ENCODE data around the gene PIK3CD. TPM values are rescaled to one million over a fixed set of nuclear protein-coding genes. Genes with fewer than 3 reads are reported as not detected.

The PIK3CD gene
- total and polyA plus RNA-seq, 2 experiments from 2014 or later, result 1.2 to 1.3 TPM

GRCh38 chr1:9733160-9733789 lies 81.7 kb downstream of the PIK3CD start:
- Histone ChIP-seq H3K36me3 (replicated peaks; ENCODE audit: insufficient read depth, low read depth) (no peaks in the 10 kb centered on the region), H4K20me1 (ENCODE audit: insufficient read depth, poor library complexity, severe bottlenecking) (no peaks in the 10 kb centered on the region), H3K79me2 (no peaks in the 10 kb centered on the region), H3K27ac (no peak overlapping the region), H3K9me3 (ENCODE audit: low read depth) (no peaks in the 10 kb centered on the region), H3K27me3 (no peaks in the 10 kb centered on the region), H3K9me2 (replicated peaks; ENCODE audit: insufficient read depth) (no peaks in the 10 kb centered on the region), H2AFZ (no peak overlapping the region), H3K4me3 (no peak overlapping the region), H3K4me2 (no peak overlapping the region), H3K4me1 (ENCODE audit: insufficient read depth) (no peaks in the 10 kb centered on the region)
- no peak for DNase-seq (ENCODE audit: low spot score)
- WGBS (ENCODE audit: low lambda C conversion rate, missing lambda C conversion rate), result 97% methylated on average over 14 of the region's 14 CpGs
- TF ChIP-seq EZH2phosphoT487 (IDR thresholded peaks at IDR 0.05; ENCODE audit: low read depth, severe bottlenecking, unreplicated experiment) (no peak), EZH2 (IDR thresholded peaks at IDR 0.05; ENCODE audit: borderline replicate concordance) (no peak)
- TF ChIP-seq, protein P1, sequence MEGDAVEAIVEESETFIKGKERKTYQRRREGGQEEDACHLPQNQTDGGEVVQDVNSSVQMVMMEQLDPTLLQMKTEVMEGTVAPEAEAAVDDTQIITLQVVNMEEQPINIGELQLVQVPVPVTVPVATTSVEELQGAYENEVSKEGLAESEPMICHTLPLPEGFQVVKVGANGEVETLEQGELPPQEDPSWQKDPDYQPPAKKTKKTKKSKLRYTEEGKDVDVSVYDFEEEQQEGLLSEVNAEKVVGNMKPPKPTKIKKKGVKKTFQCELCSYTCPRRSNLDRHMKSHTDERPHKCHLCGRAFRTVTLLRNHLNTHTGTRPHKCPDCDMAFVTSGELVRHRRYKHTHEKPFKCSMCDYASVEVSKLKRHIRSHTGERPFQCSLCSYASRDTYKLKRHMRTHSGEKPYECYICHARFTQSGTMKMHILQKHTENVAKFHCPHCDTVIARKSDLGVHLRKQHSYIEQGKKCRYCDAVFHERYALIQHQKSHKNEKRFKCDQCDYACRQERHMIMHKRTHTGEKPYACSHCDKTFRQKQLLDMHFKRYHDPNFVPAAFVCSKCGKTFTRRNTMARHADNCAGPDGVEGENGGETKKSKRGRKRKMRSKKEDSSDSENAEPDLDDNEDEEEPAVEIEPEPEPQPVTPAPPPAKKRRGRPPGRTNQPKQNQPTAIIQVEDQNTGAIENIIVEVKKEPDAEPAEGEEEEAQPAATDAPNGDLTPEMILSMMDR (IDR thresholded peaks at IDR 0.05; ENCODE audit: poor library complexity), result no peak

- no peaks in the 10 kb centered on the region for H3K27me3 ChIP-seq
- H3K4me2 ChIP-seq, result no peak overlapping the region
- TF ChIP-seq, protein P1 (IDR thresholded peaks at IDR 0.05; ENCODE audit: poor library complexity), result no peak
- TF ChIP-seq EZH2 (IDR thresholded peaks at IDR 0.05; ENCODE audit: borderline replicate concordance) (no peak), EZH2phosphoT487 (IDR thresholded peaks at IDR 0.05; ENCODE audit: low read depth, severe bottlenecking, unreplicated experiment) (no peak)
- H3K27ac ChIP-seq, result no peak overlapping the region
- H3K79me2 ChIP-seq, result no peaks in the 10 kb centered on the region
- no peaks in the 10 kb centered on the region for H4K20me1 ChIP-seq (ENCODE audit: insufficient read depth, poor library complexity, severe bottlenecking)
- H3K9me2 ChIP-seq (replicated peaks; ENCODE audit: insufficient read depth), result no peaks in the 10 kb centered on the region
- no peaks in the 10 kb centered on the region for H3K36me3 ChIP-seq (replicated peaks; ENCODE audit: insufficient read depth, low read depth)
- no peaks in the 10 kb centered on the region for H3K4me1 ChIP-seq (ENCODE audit: insufficient read depth)
- DNase-seq (ENCODE audit: low spot score), result no peak
- no peak overlapping the region for H2AFZ ChIP-seq
- no peaks in the 10 kb centered on the region for H3K9me3 ChIP-seq (ENCODE audit: low read depth)
- 95% methylated on average over 19 of the region's 19 CpGs for WGBS (ENCODE audit: low lambda C conversion rate, missing lambda C conversion rate)
- no peak overlapping the region for H3K4me3 ChIP-seq
Measured at GRCh38 chr1:9735800-9736199, 84.3 kb downstream of the PIK3CD start.

DNA sequence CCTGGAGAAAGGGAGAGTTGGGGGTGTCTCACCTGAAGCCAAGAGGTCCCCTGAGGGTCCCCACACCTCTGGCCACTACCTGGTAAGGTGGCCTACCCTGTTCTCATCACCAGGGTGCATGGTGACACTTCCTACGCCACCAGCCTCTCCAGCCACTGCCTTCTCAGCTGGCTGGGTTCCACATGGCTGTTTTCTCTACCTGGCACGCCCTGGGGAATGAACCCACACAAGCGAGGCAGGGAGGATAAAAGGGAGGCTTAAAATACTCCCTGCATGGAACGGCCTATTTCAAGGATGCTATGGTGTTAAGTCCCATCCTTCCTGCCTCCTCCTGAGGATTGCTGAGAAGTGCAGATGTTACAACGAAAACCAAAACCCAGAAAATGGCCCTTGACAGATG lies 84.7 kb downstream of the PIK3CD start:
- WGBS (ENCODE audit: low lambda C conversion rate, missing lambda C conversion rate), result 100% methylated on average over 5 of the region's 5 CpGs
- TF ChIP-seq EZH2phosphoT487 (IDR thresholded peaks at IDR 0.05; ENCODE audit: low read depth, severe bottlenecking, unreplicated experiment) (no peak), EZH2 (IDR thresholded peaks at IDR 0.05; ENCODE audit: borderline replicate concordance) (no peak)
- TF ChIP-seq, protein P1 (IDR thresholded peaks at IDR 0.05; ENCODE audit: poor library complexity), result no peak
- no peaks in the 10 kb centered on the region for H3K36me3 ChIP-seq (replicated peaks; ENCODE audit: insufficient read depth, low read depth)

More for the DNA sequence above, 84.7 kb downstream of the PIK3CD start:
- no peaks in the 10 kb centered on the region for H3K4me1 ChIP-seq (ENCODE audit: insufficient read depth)
- no peaks in the 10 kb centered on the region for H3K79me2 ChIP-seq
- no peaks in the 10 kb centered on the region for H3K9me2 ChIP-seq (replicated peaks; ENCODE audit: insufficient read depth)
- H4K20me1 ChIP-seq (ENCODE audit: insufficient read depth, poor library complexity, severe bottlenecking), result no peaks in the 10 kb centered on the region
- H3K4me2 ChIP-seq, result no peak overlapping the region
- H2AFZ ChIP-seq, result no peak overlapping the region
- H3K9me3 ChIP-seq (ENCODE audit: low read depth), result no peaks in the 10 kb centered on the region
- no peak overlapping the region for H3K27ac ChIP-seq
- DNase-seq (ENCODE audit: low spot score), result no peak
- no peaks in the 10 kb centered on the region for H3K27me3 ChIP-seq
- H3K4me3 ChIP-seq, result no peak overlapping the region
